Activated CD8-positive, alpha-beta T cell treated with anti-CD3 and anti-CD28 coated beads for 36 hours (primary cell): ENCODE data around the gene SLC9A9. TPM values are rescaled to one million over a fixed set of nuclear protein-coding genes. Genes with fewer than 3 reads are reported as not detected.

ENCODE experiments used
- ATAC-seq: fragments of 200-7000 bp; cut with Tn5 transposase; one replicate; pipeline ENCODE4 v1.10.0; 2021; ENCODE audit warnings: mild to moderate bottlenecking, moderate library complexity
- CTCF ChIA-PET: fragments of 350-600 bp; sonication (Branson Sonifier 250); formaldehyde crosslinking; loops from one replicate; lab custom pipeline; 2021; ENCODE audit warnings: antibody characterized with exemption; lab: Charles Lee
- POLR2A ChIA-PET: fragments of 350-600 bp; sonication (Branson Sonifier 250); formaldehyde crosslinking; loops from one replicate; lab custom pipeline; 2021; ENCODE audit warnings: antibody characterized with exemption; lab: Charles Lee
- DNase-seq: peaks from one replicate; pipeline ENCODE4 v3.0.0-alpha.2; 2020
- H3K27ac Mint-ChIP-seq: one replicate; pipeline ENCODE4 v1.8.0; 2021; ENCODE audit warnings: mild to moderate bottlenecking, mixed read lengths
- H3K27me3 Mint-ChIP-seq: one replicate; pipeline ENCODE4 v1.8.0; 2021; ENCODE audit warnings: mixed read lengths
- H3K36me3 Mint-ChIP-seq: one replicate; pipeline ENCODE4 v1.8.0; 2021; ENCODE audit warnings: low read depth, mixed read lengths
- H3K4me1 Mint-ChIP-seq: one replicate; pipeline ENCODE4 v1.8.0; 2021; ENCODE audit warnings: low read depth, mixed read lengths
- H3K4me3 Mint-ChIP-seq: one replicate; pipeline ENCODE4 v1.8.0; 2021; ENCODE audit warnings: mild to moderate bottlenecking, moderate library complexity, mixed read lengths
- H3K9me3 Mint-ChIP-seq: one replicate; pipeline ENCODE4 v1.8.0; 2021; ENCODE audit warnings: mixed read lengths
- CTCF ChIP-seq: fragments of 200-600 bp; IDR thresholded peaks from one replicate; pipeline ENCODE4 v1.8.0; 2022; ENCODE audit warnings: antibody characterized with exemption, mild to moderate bottlenecking
- intact Hi-C: fragments of 100-400 bp; cut with micrococcal nuclease; formaldehyde crosslinking; loops from one replicate; pipeline ENCODE4 v1.10.0; 2022
- total RNA-seq, 2 experiments: library from RNA; stranded (reverse); gene quantifications; one replicate each; pipeline ENCODE4 v1.2.3, GENCODE V29; 2021

Gene SLC9A9
- total RNA-seq, 2 experiments from 2014 or later = 1.9 to 2.2 TPM

- no peak for TF ChIP-seq CTCF
- CTCF ChIA-PET = no interaction called here
- POLR2A ChIA-PET = no interaction called here
These were observed 274.5 kb downstream of the SLC9A9 start for GRCh38 chr3:143573610-143574303.

GRCh38 chr3:143571548-143571947, 276.7 kb downstream of the SLC9A9 start:
- H3K36me3 Mint-ChIP-seq = no peaks in the 10 kb centered on the region
- no peaks in the 10 kb centered on the region for H3K4me1 Mint-ChIP-seq
- no peaks in the 10 kb centered on the region for H3K27me3 Mint-ChIP-seq
- intact Hi-C loops = no loop called here
- ChIA-PET POLR2A (no interaction called here), CTCF (no interaction called here)
- TF ChIP-seq CTCF = no peak
- ATAC-seq (no peak), DNase-seq (no peak)
- no peak overlapping the region for H3K4me3 Mint-ChIP-seq
- H3K27ac Mint-ChIP-seq = no peak overlapping the region
- H3K9me3 Mint-ChIP-seq = no peaks in the 10 kb centered on the region

More at GRCh38 chr3:143573610-143574303, 274.5 kb downstream of the SLC9A9 start:
- intact Hi-C loops = no loop called here
- no peak overlapping the region for H3K4me3 Mint-ChIP-seq
- peaks cover 2% of the 10 kb centered on the region for H3K36me3 Mint-ChIP-seq
- DNase-seq (no peak), ATAC-seq (no peak)
- H3K4me1 Mint-ChIP-seq = no peaks in the 10 kb centered on the region
- H3K9me3 Mint-ChIP-seq = no peaks in the 10 kb centered on the region
- H3K27ac Mint-ChIP-seq = no peak overlapping the region
- H3K27me3 Mint-ChIP-seq = no peaks in the 10 kb centered on the region

- H3K4me3 Mint-ChIP-seq = no peak overlapping the region
- H3K4me1 Mint-ChIP-seq = no peaks in the 10 kb centered on the region
- POLR2A ChIA-PET = interaction anchor here (0.6 kb wide), 1 partner anchor 1901 kb away, joined by 3 read pairs; no protein-coding TSS in a partner anchor
These were observed 280.4 kb downstream of the SLC9A9 start for GRCh38 chr3:143567823-143568222.

GRCh38 chr3:143565951-143566350, 282.3 kb downstream of the SLC9A9 start:
- CTCF ChIA-PET = interaction anchor here (0.8 to 1.4 kb wide), 3 partner anchors 11 to 20 kb away, joined by 3 to 5 read pairs (median 4); no protein-coding TSS in a partner anchor
- Mint-ChIP-seq H3K4me1 (no peaks in the 10 kb centered on the region), H3K36me3 (no peaks in the 10 kb centered on the region), H3K4me3 (no peak overlapping the region), H3K9me3 (no peaks in the 10 kb centered on the region), H3K27ac (no peak overlapping the region), H3K27me3 (no peaks in the 10 kb centered on the region)
- DNase-seq (no peak), ATAC-seq (no peak)
- POLR2A ChIA-PET = no interaction called here
- TF ChIP-seq CTCF = no peak
- intact Hi-C loops = no loop called here

More at GRCh38 chr3:143567823-143568222, 280.4 kb downstream of the SLC9A9 start:
- Mint-ChIP-seq H3K9me3 (no peaks in the 10 kb centered on the region), H3K36me3 (no peaks in the 10 kb centered on the region), H3K27me3 (no peaks in the 10 kb centered on the region), H3K27ac (no peak overlapping the region)
- TF ChIP-seq CTCF = no peak
- DNase-seq (no peak), ATAC-seq (no peak)
- CTCF ChIA-PET = interaction anchor here (0.6 to 0.9 kb wide), 2 partner anchors 80 to 553 kb away, joined by 3 read pairs; no protein-coding TSS in a partner anchor
- intact Hi-C loops = no loop called here

GRCh38 chr3:143563786-143564185, 284.5 kb downstream of the SLC9A9 start:
- no peak overlapping the region for H3K27ac Mint-ChIP-seq
- ChIA-PET CTCF (no interaction called here), POLR2A (no interaction called here)
- peaks cover 1% of the 10 kb centered on the region for H3K9me3 Mint-ChIP-seq
- TF ChIP-seq CTCF = no peak
- no peak for ATAC-seq
- no peak for DNase-seq
- intact Hi-C loops = no loop called here
- H3K4me3 Mint-ChIP-seq = no peak overlapping the region
- no peaks in the 10 kb centered on the region for H3K4me1 Mint-ChIP-seq
- no peaks in the 10 kb centered on the region for H3K36me3 Mint-ChIP-seq
- H3K27me3 Mint-ChIP-seq = no peaks in the 10 kb centered on the region
